RPMI8226 (cell line): ENCODE measurements around the gene NEURL1B.
"Not testable (repeated sequence)": the region's sequence is repeated elsewhere in the genome, so short reads cannot be mapped to it uniquely, and the experiment has no call there.

Experiments used
- DNase-seq: peaks from one replicate; pipeline ENCODE4 v3.0.0-alpha.2; 2015

NEURL1B gene

GRCh38 chr5:172636279-172637050 is 4.6 kb upstream of the NEURL1B start:
- no peak for DNase-seq

GRCh38 chr5:172637110-172637580 is 3.9 kb upstream of the NEURL1B start:
- DNase-seq, result peak; percentile 85

DNA sequence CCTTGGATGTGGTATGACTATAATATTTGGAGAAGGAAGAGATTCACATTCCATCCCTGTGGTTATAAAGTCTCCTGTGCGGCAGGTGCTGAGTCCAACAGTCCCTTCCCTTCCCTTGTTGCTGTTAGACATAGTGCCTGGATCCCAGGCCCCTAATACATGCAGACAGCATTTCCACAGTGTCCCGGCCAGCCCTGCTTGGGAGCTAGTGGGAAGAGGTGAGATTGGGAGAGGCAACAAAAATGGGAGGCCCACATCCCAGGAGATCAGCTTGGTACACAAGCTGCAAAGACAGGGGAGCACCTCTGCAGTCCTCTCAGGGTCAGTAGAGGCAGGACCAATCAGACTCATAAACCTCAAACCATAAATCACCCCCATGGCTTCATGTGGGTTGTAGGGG is 3.3 kb upstream of the NEURL1B start:
- DNase-seq, result no peak

- no peak for DNase-seq
These were observed 2.8 kb upstream of the NEURL1B start for GRCh38 chr5:172638209-172638768.

- no peak for DNase-seq
These were observed 924 bp upstream of the NEURL1B start for GRCh38 chr5:172640139-172640538.

DNA sequence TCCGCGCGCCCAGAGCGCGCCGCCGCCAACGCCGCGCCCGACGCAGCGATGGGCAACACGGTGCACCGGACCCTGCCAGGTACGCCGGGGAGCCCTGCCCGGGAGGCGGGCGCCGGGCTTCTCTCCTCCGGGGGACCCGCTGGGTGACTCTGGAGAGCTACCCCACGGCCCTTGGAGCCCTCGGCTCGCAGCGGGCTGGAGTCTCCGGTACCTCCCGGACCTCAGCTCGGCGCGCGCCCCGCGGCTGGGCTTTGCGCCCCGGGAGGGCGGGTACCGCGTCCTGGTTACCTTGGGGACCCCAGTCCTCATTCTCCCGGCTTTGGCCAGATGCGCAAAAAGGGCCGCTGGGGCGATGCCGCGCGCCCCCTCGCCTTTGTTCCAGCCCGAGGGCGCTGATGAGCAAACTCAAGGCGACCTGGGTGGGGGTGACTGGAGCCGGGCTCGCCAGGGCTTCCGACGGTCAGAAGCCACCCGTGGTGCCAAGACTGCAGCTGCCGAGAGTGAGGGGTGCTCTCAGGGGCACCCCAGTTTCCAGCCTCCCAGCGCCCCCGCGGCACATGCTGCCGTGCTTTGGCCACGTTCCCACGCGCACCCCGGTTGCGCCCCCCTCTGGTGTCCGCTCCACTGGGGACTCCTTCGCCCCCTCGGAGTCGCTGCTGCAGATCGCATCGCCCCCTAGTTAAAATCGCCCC is 442 bp downstream of the NEURL1B start:
- DNase-seq, result no peak

GRCh38 chr5:172642051-172642409 is 967 bp downstream of the NEURL1B start:
- DNase-seq, result no peak

DNA sequence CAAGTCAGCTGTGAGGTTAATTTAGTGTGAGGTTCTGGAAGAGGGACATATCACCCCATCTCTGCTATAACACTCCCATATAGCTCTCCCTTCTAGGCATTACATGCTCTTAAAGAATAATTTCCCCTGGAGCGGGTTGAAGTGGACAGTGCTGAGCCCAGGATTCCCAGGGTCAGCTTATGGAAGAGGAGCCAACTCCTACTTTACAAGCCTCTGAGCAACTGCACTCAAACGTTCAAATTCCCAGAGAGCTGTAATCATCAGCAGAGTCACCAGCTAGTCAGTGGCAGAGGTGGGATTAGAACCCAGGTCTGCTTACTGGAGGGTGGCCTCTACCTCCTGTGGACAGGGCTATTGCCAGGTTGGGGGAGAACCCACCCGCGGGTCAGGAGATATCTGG is 1.4 kb downstream of the NEURL1B start:
- DNase-seq, result no peak

DNA sequence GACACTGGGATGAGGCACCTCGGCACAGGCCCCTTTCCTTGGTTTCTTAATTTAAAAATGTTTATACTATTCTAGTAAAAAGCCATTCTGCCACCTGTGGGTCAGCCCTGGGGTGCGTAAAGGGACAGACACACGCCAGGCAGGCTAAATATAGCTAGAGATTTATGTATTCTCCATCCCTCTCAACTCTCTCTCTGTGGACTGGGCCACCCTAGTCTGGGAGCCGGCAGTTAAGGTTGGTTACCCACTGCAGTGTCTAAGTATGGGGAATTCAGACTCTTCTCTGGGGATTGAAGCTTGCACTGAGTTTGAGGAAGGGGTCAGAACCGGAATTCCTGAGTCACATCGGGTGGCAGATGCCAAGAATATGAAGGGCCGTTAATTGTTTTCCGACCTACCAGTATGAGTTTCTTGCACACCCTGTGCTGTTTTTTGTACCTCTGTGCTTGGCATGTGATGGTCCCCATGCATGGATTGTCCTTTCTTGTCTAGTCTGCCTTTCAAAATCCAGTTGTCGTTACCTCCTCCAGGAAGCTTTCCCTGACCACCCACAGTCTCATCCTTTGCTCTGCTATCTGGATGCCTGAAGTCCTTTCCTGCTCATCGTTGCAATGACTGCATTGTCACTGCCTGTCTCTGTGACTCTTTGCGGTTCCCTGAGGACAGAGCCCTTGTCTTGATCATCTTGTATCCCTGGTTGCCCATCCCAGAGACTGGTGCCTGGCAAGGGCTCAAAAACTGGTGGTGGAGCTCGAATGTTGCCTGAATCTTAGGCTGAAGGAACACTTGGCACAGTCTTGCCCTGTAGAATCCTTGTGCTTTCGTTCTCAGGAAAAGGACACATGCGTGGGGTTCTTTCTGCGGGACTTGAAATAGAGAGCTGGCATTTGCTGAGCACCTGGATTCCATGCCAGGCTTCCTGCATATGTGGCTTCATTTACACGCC is 2.1 kb downstream of the NEURL1B start:
- DNase-seq, result no peak

DNA sequence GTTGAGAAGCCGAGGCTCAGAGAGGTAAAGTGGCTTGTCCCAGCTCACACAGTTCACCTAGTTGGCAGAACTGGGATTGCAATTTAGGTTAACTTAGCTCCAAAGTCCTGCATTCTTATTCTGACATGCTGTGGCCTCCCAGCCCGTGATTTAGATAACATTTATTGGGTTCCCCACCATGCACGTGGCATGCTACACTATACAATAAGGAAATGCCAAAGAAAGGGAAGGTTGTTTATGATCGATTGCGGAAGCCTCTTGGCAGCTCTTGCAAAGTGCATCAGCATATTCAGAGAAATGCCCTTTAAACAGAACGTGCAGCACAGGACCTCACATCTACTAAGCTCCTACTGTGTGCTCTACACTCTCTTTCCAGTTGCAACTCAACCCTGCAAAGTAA is 3.2 kb downstream of the NEURL1B start:
- DNase-seq, result no peak

GRCh38 chr5:172644711-172645110 is 3.6 kb downstream of the NEURL1B start:
- no peak for DNase-seq

- no peak for DNase-seq
These were observed 4.4 kb downstream of the NEURL1B start for GRCh38 chr5:172645271-172646055.

GRCh38 chr5:172646716-172647285 is 5.7 kb downstream of the NEURL1B start:
- DNase-seq, result peak; percentile 44

GRCh38 chr5:172647352-172648012 is 6.4 kb downstream of the NEURL1B start:
- no peak for DNase-seq

- no peak for DNase-seq
These were observed 6.9 kb downstream of the NEURL1B start for GRCh38 chr5:172648013-172648381.

DNA sequence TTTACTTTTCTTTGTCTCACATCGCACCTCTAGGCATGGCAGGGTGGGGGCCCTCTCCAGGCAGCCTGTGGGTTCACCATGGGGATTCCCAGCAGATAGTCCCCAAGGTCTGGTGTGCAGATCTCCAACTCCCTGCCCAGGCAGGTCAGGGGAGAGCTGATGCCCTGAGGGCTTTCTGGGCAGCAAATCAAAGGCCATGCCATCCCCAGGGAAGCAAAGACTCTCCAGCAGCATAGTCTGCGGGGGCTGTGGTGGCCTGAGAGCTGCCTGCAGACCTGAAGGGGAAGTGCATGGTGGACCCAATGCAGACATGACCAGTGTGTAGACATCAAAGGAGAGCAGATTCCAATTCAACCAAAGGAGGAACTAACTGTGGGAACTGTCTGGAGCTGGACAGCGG is 7.7 kb downstream of the NEURL1B start:
- no peak for DNase-seq

DNA sequence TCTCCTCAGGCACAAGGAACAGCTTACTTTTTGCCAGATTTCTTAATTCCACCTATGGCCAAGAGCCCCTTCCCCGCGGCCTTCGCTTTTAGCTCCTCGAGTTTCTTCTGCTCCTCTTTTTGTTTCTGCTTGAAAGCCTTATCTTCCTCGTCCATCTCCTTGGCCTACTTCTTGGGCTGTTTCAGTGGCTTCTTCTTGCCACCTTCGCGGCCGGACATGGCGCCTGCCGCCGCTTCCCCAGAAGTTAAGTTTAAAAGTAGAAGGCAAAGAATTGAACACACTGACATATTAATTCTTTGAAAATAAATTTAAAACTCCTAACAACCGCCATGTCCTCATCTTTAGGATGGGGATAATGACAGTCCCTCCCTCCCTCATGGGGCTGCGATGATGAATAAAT is 15.4 kb downstream of the NEURL1B start:
- not testable (repeated sequence) for DNase-seq

- not testable (repeated sequence) for DNase-seq
These were observed 16.6 kb downstream of the NEURL1B start for GRCh38 chr5:172657524-172658233.

DNA sequence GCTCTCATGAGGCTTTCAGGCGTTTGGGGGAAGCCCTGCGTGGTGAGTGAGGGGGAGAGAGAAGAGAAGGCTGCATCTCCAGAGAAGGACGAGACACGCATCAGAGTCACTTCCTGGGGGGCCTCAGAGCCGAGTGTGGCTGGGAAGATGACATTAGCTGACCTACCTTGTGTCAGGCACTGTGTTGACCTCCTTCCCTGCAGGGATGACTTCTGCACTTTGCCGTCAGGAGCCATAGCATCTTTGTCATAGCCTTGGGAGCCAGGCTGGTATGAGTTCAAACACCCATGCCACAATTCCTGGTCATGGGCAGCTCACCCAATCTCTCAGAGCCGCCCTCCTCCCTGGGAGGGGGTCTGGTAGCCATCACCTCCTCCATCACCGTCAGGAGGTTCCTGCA is 17.3 kb downstream of the NEURL1B start:
- DNase-seq, result no peak

DNA sequence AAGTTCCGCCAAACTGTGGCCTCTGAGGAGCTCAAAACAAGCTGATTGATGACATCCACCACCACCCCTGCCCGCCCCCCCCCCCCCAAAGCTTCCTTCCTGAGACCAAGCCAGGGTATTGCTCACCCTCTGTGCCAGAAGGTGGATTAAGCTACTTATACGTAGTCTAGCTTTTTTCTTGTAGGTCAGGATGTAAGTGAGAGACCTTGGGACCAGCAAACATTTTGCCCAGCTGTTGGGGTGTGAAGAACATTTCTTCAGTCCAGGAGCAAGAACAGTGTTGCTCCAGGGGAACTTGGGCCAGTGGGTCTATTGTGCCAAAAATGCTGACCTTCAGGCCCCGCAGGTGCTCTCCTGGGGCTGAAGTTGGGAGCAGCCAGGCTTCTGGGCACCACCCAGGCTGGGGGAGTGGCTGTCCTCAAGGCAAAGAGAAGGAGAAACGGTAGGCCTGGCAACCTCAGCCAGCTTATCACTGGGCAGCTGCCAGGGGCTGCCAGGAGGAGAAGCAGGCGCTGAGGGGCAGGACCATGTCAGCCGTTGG is 18.0 kb downstream of the NEURL1B start:
- DNase-seq, result peak; percentile 37
